Measurements from ENCODE around the gene PRELP.

DNA sequence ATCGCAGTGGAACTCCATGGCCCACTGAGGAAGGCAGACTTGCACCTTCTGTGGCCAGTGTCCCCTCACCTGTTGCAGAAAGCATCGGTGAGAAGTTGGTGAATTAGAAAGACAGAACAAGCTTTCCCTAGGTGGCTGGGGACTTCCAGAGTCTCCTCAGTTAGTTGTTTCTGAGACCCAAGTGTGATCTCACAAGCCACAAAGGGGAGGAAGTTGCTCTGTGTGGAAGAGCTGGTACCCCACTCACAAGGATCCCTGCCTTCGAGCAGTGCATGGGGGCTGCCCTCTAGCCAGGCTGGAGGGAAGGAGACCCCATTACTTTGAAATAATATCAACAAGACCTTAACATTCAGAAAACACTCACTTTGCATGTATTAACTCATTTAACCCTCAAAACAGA is 2.1 kb downstream of the PRELP start:
- TF ChIP-seq CTCF (IDR thresholded peaks at IDR 0.05) (no peak), POLR2AphosphoS5 (IDR thresholded peaks at IDR 0.05) (no peak), POLR2A (IDR thresholded peaks at IDR 0.05) (no peak)

All from breast epithelium (tissue), 3 donors.